AG04450 (cell line): Measurements from ENCODE around the gene ZC3HAV1. TPM values are rescaled to one million over a fixed set of nuclear protein-coding genes. Genes with fewer than 3 reads are reported as not detected.

ENCODE experiments used
- CTCF ChIA-PET: fragments of 300-600, 350-600 bp; formaldehyde crosslinking; extraction: SDS; loops from one replicate; lab custom pipeline; 2022; ENCODE audit warnings: antibody characterized with exemption, inconsistent platforms; lab: Charles Lee
- POLR2A ChIA-PET: fragments of 350-600 bp; formaldehyde crosslinking; extraction: SDS; loops from one replicate; lab custom pipeline; 2021; ENCODE audit warnings: antibody characterized with exemption, inconsistent platforms; lab: Yijun Ruan, JAX
- DNase-seq: peaks from one replicate; pipeline ENCODE4 v3.0.0-alpha.2; 2011; ENCODE audit warnings: low read depth, low spot score
- H3K27ac ChIP-seq: one replicate; pipeline ENCODE4 v1.5.1; 2012; ENCODE audit warnings: low read depth, low read length, control low read depth
- H3K27me3 ChIP-seq: one replicate; pipeline ENCODE4 v1.6.0; 2012; ENCODE audit warnings: low read length; ENCODE audit not compliant: control insufficient read depth, insufficient read depth
- H3K4me3 ChIP-seq: 2 replicates; pipeline ENCODE4 v1.5.1; 2011; ENCODE audit warnings: mild to moderate bottlenecking, low read depth, low read length, control low read depth
- H3K9me3 ChIP-seq: 2 replicates; pipeline ENCODE4 v1.5.1; 2012; ENCODE audit warnings: low read length; ENCODE audit not compliant: control insufficient read depth, insufficient read depth
- polyA plus RNA-seq: library from polyadenylated mRNA; depleted of rRNA; stranded (reverse); fragments of >200 nt; gene quantifications from 2 replicates; pipeline ENCODE4 v1.2.3, GENCODE V29; 2011; rRNA removed
- TF ChIP-seq, protein P1 (sequence below): IDR thresholded peaks from 2 replicates; pipeline ENCODE4 v1.5.1; 2011; ENCODE audit warnings: low read depth, low read length, control low read depth, inconsistent platforms

Gene ZC3HAV1
- polyA plus RNA-seq, 1 experiment, result 25.3 TPM

DNA sequence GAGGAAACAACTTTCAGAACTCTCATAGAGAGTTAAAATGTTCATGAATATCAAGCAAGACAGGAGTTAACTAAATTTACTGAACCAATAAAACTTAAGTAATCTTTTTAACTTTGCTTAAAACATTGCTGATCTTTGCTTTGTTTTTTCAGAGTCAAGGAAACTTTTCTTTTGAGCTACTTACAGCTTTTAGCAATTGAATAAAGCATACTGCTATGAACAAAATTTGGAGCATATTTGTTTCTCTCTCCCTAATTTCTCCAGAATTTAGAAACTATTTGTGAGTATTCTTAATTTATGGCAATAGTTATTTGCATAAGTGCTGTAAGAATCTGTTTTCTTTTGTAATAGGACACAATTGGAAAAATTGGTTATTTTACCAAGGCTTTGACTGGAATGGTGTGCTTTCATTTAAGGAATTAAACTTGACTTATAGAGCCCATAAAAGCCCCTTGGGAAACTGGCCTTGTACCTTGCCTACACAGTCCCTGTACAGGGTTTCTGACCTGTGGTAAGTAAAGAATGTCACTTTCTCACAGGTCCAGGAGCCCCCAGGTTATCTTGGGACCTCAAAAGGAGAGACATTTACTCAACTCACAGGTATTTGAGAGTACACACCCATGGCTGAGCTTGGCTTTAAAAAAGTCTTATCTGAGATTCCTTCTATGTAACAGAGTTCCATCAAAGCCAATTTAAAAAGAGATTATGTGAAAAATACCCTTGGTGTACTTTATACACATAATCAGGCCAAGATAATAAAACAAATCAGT lies 105.0 kb downstream of the ZC3HAV1 start:
- Histone ChIP-seq H3K27me3 (peaks cover 5% of the 10 kb centered on the region), H3K4me3 (no peak overlapping the region), H3K27ac (no peak overlapping the region), H3K9me3 (no peaks in the 10 kb centered on the region)
- ChIA-PET CTCF (no interaction called here), POLR2A (no interaction called here)
- DNase-seq, result no peak
- TF ChIP-seq, protein P1, sequence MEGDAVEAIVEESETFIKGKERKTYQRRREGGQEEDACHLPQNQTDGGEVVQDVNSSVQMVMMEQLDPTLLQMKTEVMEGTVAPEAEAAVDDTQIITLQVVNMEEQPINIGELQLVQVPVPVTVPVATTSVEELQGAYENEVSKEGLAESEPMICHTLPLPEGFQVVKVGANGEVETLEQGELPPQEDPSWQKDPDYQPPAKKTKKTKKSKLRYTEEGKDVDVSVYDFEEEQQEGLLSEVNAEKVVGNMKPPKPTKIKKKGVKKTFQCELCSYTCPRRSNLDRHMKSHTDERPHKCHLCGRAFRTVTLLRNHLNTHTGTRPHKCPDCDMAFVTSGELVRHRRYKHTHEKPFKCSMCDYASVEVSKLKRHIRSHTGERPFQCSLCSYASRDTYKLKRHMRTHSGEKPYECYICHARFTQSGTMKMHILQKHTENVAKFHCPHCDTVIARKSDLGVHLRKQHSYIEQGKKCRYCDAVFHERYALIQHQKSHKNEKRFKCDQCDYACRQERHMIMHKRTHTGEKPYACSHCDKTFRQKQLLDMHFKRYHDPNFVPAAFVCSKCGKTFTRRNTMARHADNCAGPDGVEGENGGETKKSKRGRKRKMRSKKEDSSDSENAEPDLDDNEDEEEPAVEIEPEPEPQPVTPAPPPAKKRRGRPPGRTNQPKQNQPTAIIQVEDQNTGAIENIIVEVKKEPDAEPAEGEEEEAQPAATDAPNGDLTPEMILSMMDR, result no peak

DNA sequence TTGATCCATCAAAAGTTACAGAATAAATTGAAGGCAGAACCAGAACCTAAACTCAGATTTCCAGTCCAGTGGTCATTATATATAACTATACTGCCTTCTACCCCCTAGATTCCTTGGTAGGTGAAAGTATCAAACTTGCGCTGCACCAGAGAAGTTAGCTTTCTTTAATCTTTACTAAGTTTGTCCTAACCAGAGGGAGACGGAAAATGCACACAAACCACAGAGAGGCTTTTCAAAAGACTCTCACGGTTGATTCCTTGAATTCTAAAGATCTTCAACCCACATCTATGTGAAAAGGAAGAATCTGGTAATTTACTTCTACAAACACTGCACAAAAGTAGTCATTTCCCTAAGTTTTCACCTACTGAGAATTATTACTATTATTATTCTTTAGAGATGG lies 110.1 kb downstream of the ZC3HAV1 start:
- POLR2A ChIA-PET, result no interaction called here
- CTCF ChIA-PET, result interaction anchor here (1.1 kb wide), 1 partner anchor 18 kb away, joined by 3 read pairs; no protein-coding TSS in a partner anchor
- TF ChIP-seq, protein P1, result no peak
- Histone ChIP-seq H3K27me3 (peaks cover 5% of the 10 kb centered on the region), H3K9me3 (no peaks in the 10 kb centered on the region), H3K4me3 (no peak overlapping the region), H3K27ac (no peak overlapping the region)
- no peak for DNase-seq

Other genes with a start within 250 kb of the ZC3HAV1 start
- 2.9 and 4.4 TPM in 2 replicates for gene KIAA1549, start 128.3 kb downstream of the ZC3HAV1 start, polyA plus RNA-seq
- 9.9 and 10.0 TPM in 2 replicates for gene ZC3HAV1L, start 73.7 kb downstream of the ZC3HAV1 start, polyA plus RNA-seq
- 3.3 and 4.7 TPM in 2 replicates for gene UBN2, start 121.5 kb upstream of the ZC3HAV1 start, polyA plus RNA-seq
- gene FMC1, start 231.6 kb upstream of the ZC3HAV1 start, polyA plus RNA-seq, result 8.8 and 10.4 TPM in 2 replicates